ENCODE measurements around the gene ARFGAP2.

Gene ARFGAP2

GRCh38 chr11:47157805-47158204 is 18.9 kb downstream of the ARFGAP2 start:
- no peaks in the 10 kb centered on the region for H3K9me3 ChIP-seq (ENCODE audit: insufficient read depth, low read length, severe bottlenecking)

GRCh38 chr11:47156951-47157350 is 19.7 kb downstream of the ARFGAP2 start:
- Histone ChIP-seq H3K79me2 (ENCODE audit: insufficient read depth, low read length) (no peaks in the 10 kb centered on the region), H4K20me1 (ENCODE audit: insufficient read depth, low read length) (peaks cover 15% of the 10 kb centered on the region)
- ATAC-seq (ENCODE audit: insufficient read depth, low read depth): no peak

More at GRCh38 chr11:47157805-47158204, 18.9 kb downstream of the ARFGAP2 start:
- Histone ChIP-seq H3K36me3 (ENCODE audit: insufficient read depth, low read length) (peaks cover 49% of the 10 kb centered on the region), H3K4me2 (ENCODE audit: insufficient read depth, low read length) (no peak overlapping the region), H2AFZ (ENCODE audit: low read depth, low read length) (no peak overlapping the region), H3K4me3 (ENCODE audit: low read depth in 1 of 2, low read length in 2 of 2) (no peak overlapping the region), H4K20me1 (ENCODE audit: insufficient read depth, low read length) (peaks cover 21% of the 10 kb centered on the region), H3K9ac (ENCODE audit: low read depth, low read length) (no peak overlapping the region), H3K27me3 (ENCODE audit: insufficient read depth, low read length, poor library complexity) (no peaks in the 10 kb centered on the region), H3K27ac (ENCODE audit: low read length) (no peak overlapping the region), H3K79me2 (ENCODE audit: insufficient read depth, low read length) (no peaks in the 10 kb centered on the region), H3K4me1 (ENCODE audit: insufficient read depth, low read length) (peaks cover 27% of the 10 kb centered on the region)
- no peak for DNase-seq
- TF ChIP-seq EZH2 (IDR thresholded peaks at IDR 0.05; ENCODE audit: borderline replicate concordance, low read depth, low read length, severe bottlenecking) (no peak), CTCF (IDR thresholded peaks at IDR 0.05; ENCODE audit: borderline replicate concordance, extremely low read depth, low read length, poor library complexity, severe bottlenecking) (no peak)
- no peak for ATAC-seq (ENCODE audit: insufficient read depth, low read depth)

GRCh38 chr11:47156333-47156732 is 20.3 kb downstream of the ARFGAP2 start:
- H3K9me3 ChIP-seq (ENCODE audit: insufficient read depth, low read length, severe bottlenecking): no peaks in the 10 kb centered on the region
- H3K36me3 ChIP-seq (ENCODE audit: insufficient read depth, low read length): peaks cover 36% of the 10 kb centered on the region
- no peak overlapping the region for H2AFZ ChIP-seq (ENCODE audit: low read depth, low read length)
- no peaks in the 10 kb centered on the region for H3K27me3 ChIP-seq (ENCODE audit: insufficient read depth, low read length, poor library complexity)
- peaks cover 9% of the 10 kb centered on the region for H4K20me1 ChIP-seq (ENCODE audit: insufficient read depth, low read length)
- TF ChIP-seq EZH2 (IDR thresholded peaks at IDR 0.05; ENCODE audit: borderline replicate concordance, low read depth, low read length, severe bottlenecking): no peak
- TF ChIP-seq CTCF (IDR thresholded peaks at IDR 0.05; ENCODE audit: borderline replicate concordance, extremely low read depth, low read length, poor library complexity, severe bottlenecking): no peak
- DNase-seq (no peak), ATAC-seq (ENCODE audit: insufficient read depth, low read depth) (no peak)
- no peak overlapping the region for H3K4me2 ChIP-seq (ENCODE audit: insufficient read depth, low read length)
- H3K27ac ChIP-seq (ENCODE audit: low read length): peak overlapping the region; percentile 68
- no peak overlapping the region for H3K4me3 ChIP-seq (ENCODE audit: low read depth in 1 of 2, low read length in 2 of 2)
- peaks cover 27% of the 10 kb centered on the region for H3K4me1 ChIP-seq (ENCODE audit: insufficient read depth, low read length)
- no peaks in the 10 kb centered on the region for H3K79me2 ChIP-seq (ENCODE audit: insufficient read depth, low read length)
- H3K9ac ChIP-seq (ENCODE audit: low read depth, low read length): no peak overlapping the region

More at GRCh38 chr11:47156951-47157350, 19.7 kb downstream of the ARFGAP2 start:
- no peak for DNase-seq
- Histone ChIP-seq H3K27me3 (ENCODE audit: insufficient read depth, low read length, poor library complexity) (no peaks in the 10 kb centered on the region), H3K4me2 (ENCODE audit: insufficient read depth, low read length) (no peak overlapping the region), H3K9ac (ENCODE audit: low read depth, low read length) (no peak overlapping the region), H3K9me3 (ENCODE audit: insufficient read depth, low read length, severe bottlenecking) (no peaks in the 10 kb centered on the region), H3K4me3 (ENCODE audit: low read depth in 1 of 2, low read length in 2 of 2) (no peak overlapping the region), H3K36me3 (ENCODE audit: insufficient read depth, low read length) (peaks cover 43% of the 10 kb centered on the region), H2AFZ (ENCODE audit: low read depth, low read length) (no peak overlapping the region), H3K4me1 (ENCODE audit: insufficient read depth, low read length) (peaks cover 27% of the 10 kb centered on the region), H3K27ac (ENCODE audit: low read length) (no peak overlapping the region)
- no peak for TF ChIP-seq EZH2 (IDR thresholded peaks at IDR 0.05; ENCODE audit: borderline replicate concordance, low read depth, low read length, severe bottlenecking)
- TF ChIP-seq CTCF (IDR thresholded peaks at IDR 0.05; ENCODE audit: borderline replicate concordance, extremely low read depth, low read length, poor library complexity, severe bottlenecking): no peak

- Histone ChIP-seq H3K4me2 (ENCODE audit: insufficient read depth, low read length) (peak overlapping the region; percentile 54), H3K9ac (ENCODE audit: low read depth, low read length) (0 out of 2 replicates have a peak overlapping the region, but pooled peaks have one; percentile 19)
- TF ChIP-seq EZH2 (IDR thresholded peaks at IDR 0.05; ENCODE audit: borderline replicate concordance, low read depth, low read length, severe bottlenecking): no peak
- TF ChIP-seq CTCF (IDR thresholded peaks at IDR 0.05; ENCODE audit: borderline replicate concordance, extremely low read depth, low read length, poor library complexity, severe bottlenecking): no peak
Observed at GRCh38 chr11:47155879-47156278, 20.8 kb downstream of the ARFGAP2 start.

More at GRCh38 chr11:47155879-47156278, 20.8 kb downstream of the ARFGAP2 start:
- Histone ChIP-seq H3K36me3 (ENCODE audit: insufficient read depth, low read length) (peaks cover 32% of the 10 kb centered on the region), H3K27ac (ENCODE audit: low read length) (peak overlapping the region; percentile 68), H3K4me3 (ENCODE audit: low read depth in 1 of 2, low read length in 2 of 2) (no peak overlapping the region), H3K4me1 (ENCODE audit: insufficient read depth, low read length) (peaks cover 27% of the 10 kb centered on the region), H3K9me3 (ENCODE audit: insufficient read depth, low read length, severe bottlenecking) (no peaks in the 10 kb centered on the region), H3K27me3 (ENCODE audit: insufficient read depth, low read length, poor library complexity) (no peaks in the 10 kb centered on the region), H4K20me1 (ENCODE audit: insufficient read depth, low read length) (peaks cover 5% of the 10 kb centered on the region), H3K79me2 (ENCODE audit: insufficient read depth, low read length) (no peaks in the 10 kb centered on the region), H2AFZ (ENCODE audit: low read depth, low read length) (no peak overlapping the region)
- no peak for ATAC-seq (ENCODE audit: insufficient read depth, low read depth)
- DNase-seq: no peak

All from DND-41 (cell line).